PC-9 (cell line): Measurements from ENCODE around the gene JAK3.
"Not testable (repeated sequence)": the region's sequence is repeated elsewhere in the genome, so short reads cannot be mapped to it uniquely, and the experiment has no call there.

Experiments
- CTCF ChIP-seq: fragments of 200-600 bp; sonication (generic); conservative IDR thresholded peaks from 2 replicates; pipeline ENCODE4 v1.6.1; 2017; ENCODE audit warnings: mixed run types, antibody characterized with exemption, mild to moderate bottlenecking, moderate library complexity
- EZH2 ChIP-seq: fragments of 200-600 bp; sonication (generic); IDR thresholded peaks from 2 replicates; pipeline ENCODE4 v1.8.0; 2017; ENCODE audit warnings: antibody characterized with exemption, low read depth

GRCh38 chr19:17887221-17887620, 39.4 kb upstream of the JAK3 start:
- TF ChIP-seq CTCF, EZH2: not testable (repeated sequence)
